HEK293 (cell line): ENCODE measurements around the gene ACTR6.
"Not testable (repeated sequence)": the region's sequence is repeated elsewhere in the genome, so short reads cannot be mapped to it uniquely, and the experiment has no call there.

ENCODE experiments used
- CTCF ChIA-PET: fragments of 350-600 bp; formaldehyde crosslinking; extraction: SDS; loops from one replicate; lab custom pipeline; 2021; ENCODE audit warnings: antibody characterized with exemption; lab: Yijun Ruan, JAX
- POLR2A ChIA-PET: fragments of 300-600 bp; formaldehyde crosslinking; extraction: SDS; loops from one replicate; lab custom pipeline; 2020; ENCODE audit warnings: antibody characterized with exemption, inconsistent platforms; lab: Yijun Ruan, JAX
- H3K27ac ChIP-seq: fragments of 200-500 bp; sonication (Bioruptor generic); 2 replicates; pipeline ENCODE4 v1.5.1; 2014; ENCODE audit warnings: low read depth, low read length, control low read depth, inconsistent platforms; ENCODE audit errors: extremely low read depth
- H3K36me3 ChIP-seq, 2 experiments: fragments of 200-500 bp in 1 of 2; sonication (Bioruptor generic) in 1 of 2; 1 replicate in 1 of 2; 2 replicates in 1 of 2; pipeline ENCODE4 v1.5.1; 2014 to 2017; ENCODE audit warnings: inconsistent platforms in 2 of 2, low read length in 2 of 2; ENCODE audit not compliant: control insufficient read depth in 2 of 2, insufficient read depth in 1 of 2
- H3K4me1 ChIP-seq: fragments of 200-500 bp; sonication (Bioruptor generic); 2 replicates; pipeline ENCODE4 v1.5.1; 2014; ENCODE audit warnings: mild to moderate bottlenecking, low read length, inconsistent platforms; ENCODE audit not compliant: control insufficient read depth, insufficient read depth
- H3K4me3 ChIP-seq: 2 replicates; pipeline ENCODE4 v1.5.1; 2011; ENCODE audit warnings: low read depth, mild to moderate bottlenecking, control low read depth, low read length, moderate library complexity
- H3K9me3 ChIP-seq: fragments of 200-500 bp; sonication (Bioruptor generic); 2 replicates; pipeline ENCODE4 v1.5.1; 2014; ENCODE audit warnings: low read depth, low read length, inconsistent platforms; ENCODE audit not compliant: control insufficient read depth, insufficient read depth
- ATF2 ChIP-seq: fragments of 450-650 bp; formaldehyde crosslinking; IDR thresholded peaks from 2 replicates; pipeline ENCODE4 v1.5.1; 2016; ENCODE audit warnings: missing biosample characterization, missing genetic modification characterization, low read depth
- INSM2 ChIP-seq: fragments of 450-650 bp; formaldehyde crosslinking; IDR thresholded peaks from 2 replicates; pipeline ENCODE4 v1.5.1; 2016; ENCODE audit warnings: missing biosample characterization, missing genetic modification characterization
- MZF1 ChIP-seq: fragments of 450-650 bp; formaldehyde crosslinking; IDR thresholded peaks from 2 replicates; pipeline ENCODE4 v1.5.1; 2017; ENCODE audit warnings: missing biosample characterization, missing genetic modification characterization, borderline replicate concordance
- PATZ1 ChIP-seq: fragments of 450-650 bp; formaldehyde crosslinking; IDR thresholded peaks from 2 replicates; pipeline ENCODE4 v1.5.1; 2016; ENCODE audit warnings: missing biosample characterization, missing genetic modification characterization
- PRDM2 ChIP-seq: fragments of 450-650 bp; formaldehyde crosslinking; IDR thresholded peaks from 2 replicates; pipeline ENCODE4 v1.5.1; 2016; ENCODE audit warnings: missing biosample characterization, missing genetic modification characterization, borderline replicate concordance
- REPIN1 ChIP-seq: fragments of 450-650 bp; formaldehyde crosslinking; IDR thresholded peaks from 2 replicates; pipeline ENCODE4 v1.5.1; 2017; ENCODE audit warnings: missing biosample characterization, missing genetic modification characterization, low read depth
- TRIM28 ChIP-seq: IDR thresholded peaks from 2 replicates; pipeline ENCODE4 v1.6.1; 2011; ENCODE audit warnings: low read length, control low read depth, borderline replicate concordance
- ZNF174 ChIP-seq: fragments of 450-650 bp; formaldehyde crosslinking; IDR thresholded peaks from 2 replicates; pipeline ENCODE4 v1.5.0; 2017; ENCODE audit warnings: missing biosample characterization, mild to moderate bottlenecking, missing genetic modification characterization
- ZNF239 ChIP-seq: fragments of 450-650 bp; formaldehyde crosslinking; IDR thresholded peaks from 2 replicates; pipeline ENCODE4 v1.5.1; 2016; ENCODE audit warnings: missing biosample characterization, missing genetic modification characterization
- ZNF24 ChIP-seq: fragments of 450-650 bp; formaldehyde crosslinking; IDR thresholded peaks from 2 replicates; pipeline ENCODE4 v1.5.1; 2016; ENCODE audit warnings: missing biosample characterization, missing genetic modification characterization
- ZNF362 ChIP-seq: fragments of 450-650 bp; formaldehyde crosslinking; IDR thresholded peaks from 2 replicates; pipeline ENCODE4 v1.5.1; 2016; ENCODE audit warnings: missing biosample characterization, missing genetic modification characterization
- ZNF391 ChIP-seq: fragments of 450-650 bp; formaldehyde crosslinking; IDR thresholded peaks from 2 replicates; pipeline ENCODE4 v1.5.1; 2016; ENCODE audit warnings: low read depth, missing biosample characterization, missing genetic modification characterization, borderline replicate concordance
- ZNF394 ChIP-seq: fragments of 450-650 bp; formaldehyde crosslinking; IDR thresholded peaks from 2 replicates; pipeline ENCODE4 v1.5.1; 2016; ENCODE audit warnings: missing biosample characterization, missing genetic modification characterization, mild to moderate bottlenecking, moderate library complexity, borderline replicate concordance
- ZNF416 ChIP-seq: fragments of 450-650 bp; formaldehyde crosslinking; IDR thresholded peaks from 2 replicates; pipeline ENCODE4 v1.5.1; 2016; ENCODE audit warnings: missing biosample characterization, missing genetic modification characterization
- ZNF449 ChIP-seq: fragments of 450-650 bp; formaldehyde crosslinking; IDR thresholded peaks from 2 replicates; pipeline ENCODE4 v1.5.1; 2017; ENCODE audit warnings: missing biosample characterization, mild to moderate bottlenecking, missing genetic modification characterization, moderate library complexity
- ZNF664 ChIP-seq: fragments of 450-650 bp; formaldehyde crosslinking; IDR thresholded peaks from 2 replicates; pipeline ENCODE4 v1.5.1; 2016; ENCODE audit warnings: missing biosample characterization, missing genetic modification characterization
- ZNF768 ChIP-seq: fragments of 450-650 bp; formaldehyde crosslinking; IDR thresholded peaks from 2 replicates; pipeline ENCODE4 v1.5.1; 2018; ENCODE audit warnings: missing biosample characterization, mild to moderate bottlenecking, missing genetic modification characterization
- ZNF777 ChIP-seq: fragments of 450-650 bp; formaldehyde crosslinking; IDR thresholded peaks from 2 replicates; pipeline ENCODE4 v1.5.1; 2017; ENCODE audit warnings: missing biosample characterization, missing genetic modification characterization, borderline replicate concordance
- ZNF792 ChIP-seq: fragments of 450-650 bp; formaldehyde crosslinking; IDR thresholded peaks from 2 replicates; pipeline ENCODE4 v1.5.1; 2016; ENCODE audit warnings: missing biosample characterization, missing genetic modification characterization
- ZSCAN16 ChIP-seq: fragments of 450-650 bp; formaldehyde crosslinking; IDR thresholded peaks from 2 replicates; pipeline ENCODE4 v1.5.1; 2016; ENCODE audit warnings: missing biosample characterization, missing genetic modification characterization

ACTR6 gene

GRCh38 chr12:100187857-100188519 is 12.6 kb upstream of the ACTR6 start:
- ChIA-PET CTCF (interaction anchor here (1.5 kb wide), 1 partner anchor 33 kb away, joined by 5 read pairs; no protein-coding TSS in a partner anchor), POLR2A (interaction anchor here (0.6 kb wide), 1 partner anchor 1762 kb away, joined by 6 read pairs; no protein-coding TSS in a partner anchor)
- Histone ChIP-seq H3K9me3 (no peaks in the 10 kb centered on the region), H3K36me3 (no peaks in the 10 kb centered on the region), H3K4me3 (no peak overlapping the region), H3K27ac (no peak overlapping the region), H3K4me1 (no peaks in the 10 kb centered on the region)
- TF ChIP-seq MZF1 (tag by site-specific recombination) = no peak
- no peak for TF ChIP-seq ZNF777 (tag by site-specific recombination)
- no peak for TF ChIP-seq INSM2 (tag by site-specific recombination)
- no peak for TF ChIP-seq ZNF239 (tag by site-specific recombination)
- TF ChIP-seq ZNF416 = no peak
- TF ChIP-seq PATZ1 (tag by site-specific recombination) = no peak
- TF ChIP-seq ZSCAN16 (tag by site-specific recombination) = no peak
- TF ChIP-seq ZNF394 (tag by site-specific recombination) = no peak
- TF ChIP-seq ZNF24 (tag by site-specific recombination) = no peak
- TF ChIP-seq ZNF449 (tag by site-specific recombination) = no peak
- no peak for TF ChIP-seq ZNF362
- no peak for TF ChIP-seq ZNF792 (tag by site-specific recombination)
- TF ChIP-seq ZNF391 (tag by site-specific recombination) = no peak
- TF ChIP-seq ATF2 (tag by site-specific recombination) = no peak
- no peak for TF ChIP-seq ZNF768 (tag by site-specific recombination)
- TF ChIP-seq TRIM28 = no peak
- no peak for TF ChIP-seq ZNF174 (tag by site-specific recombination)
- TF ChIP-seq ZNF664 = no peak
- TF ChIP-seq PRDM2 (tag by site-specific recombination) = no peak
- TF ChIP-seq REPIN1 = no peak

GRCh38 chr12:100188888-100189635 is 11.6 kb upstream of the ACTR6 start:
- H3K9me3 ChIP-seq, H3K36me3 ChIP-seq, H3K4me3 ChIP-seq, POLR2A ChIA-PET, H3K4me1 ChIP-seq, H3K27ac ChIP-seq: not testable (repeated sequence)
- CTCF ChIA-PET = interaction anchor here (1.5 kb wide), 1 partner anchor 34 kb away, joined by 5 read pairs; no protein-coding TSS in a partner anchor
